GM19099 (cell line): ENCODE data around the gene SLC22A2.

Experiments used
- POLR2A ChIP-seq: IDR thresholded peaks from 3 replicates; pipeline ENCODE4 v1.6.1; 2011; ENCODE audit warnings: low read depth; ENCODE audit not compliant: insufficient read length; ENCODE audit errors: extremely low read depth

Gene SLC22A2

GRCh38 chr6:160258346-160259142 is at the start of gene SLC22A2:
Gene SLC22A2, minus strand, starts transcription at chr6:160258821. Its CDS starts 64 bp downstream, at chr6:160258757.
- TF ChIP-seq POLR2A = no peak

- no peak for TF ChIP-seq POLR2A
These were observed 47.5 kb upstream of the SLC22A2 start for GRCh38 chr6:160305926-160306713.

GRCh38 chr6:160303806-160304205 is 45.2 kb upstream of the SLC22A2 start:
- TF ChIP-seq POLR2A = no peak

- TF ChIP-seq POLR2A = no peak
These were observed 42.7 kb upstream of the SLC22A2 start for GRCh38 chr6:160301339-160301738.

- TF ChIP-seq POLR2A = no peak
These were observed 41.6 kb upstream of the SLC22A2 start for GRCh38 chr6:160300076-160300695.

GRCh38 chr6:160299559-160299958 is 40.9 kb upstream of the SLC22A2 start:
- TF ChIP-seq POLR2A = no peak

- no peak for TF ChIP-seq POLR2A
These were observed 39.5 kb upstream of the SLC22A2 start for GRCh38 chr6:160298121-160298520.

- TF ChIP-seq POLR2A = no peak
These were observed 38.7 kb upstream of the SLC22A2 start for GRCh38 chr6:160297310-160297709.

- no peak for TF ChIP-seq POLR2A
These were observed 35.2 kb upstream of the SLC22A2 start for GRCh38 chr6:160293844-160294243.

- no peak for TF ChIP-seq POLR2A
These were observed 27.0 kb upstream of the SLC22A2 start for GRCh38 chr6:160285541-160286105.

GRCh38 chr6:160284575-160284974 is 26.0 kb upstream of the SLC22A2 start:
- TF ChIP-seq POLR2A = no peak

GRCh38 chr6:160282444-160282843 is 23.8 kb upstream of the SLC22A2 start:
- TF ChIP-seq POLR2A = no peak

- TF ChIP-seq POLR2A = no peak
These were observed 21.2 kb upstream of the SLC22A2 start for GRCh38 chr6:160279850-160280249.

- TF ChIP-seq POLR2A = no peak
These were observed 20.2 kb upstream of the SLC22A2 start for GRCh38 chr6:160278786-160279310.

- TF ChIP-seq POLR2A = no peak
These were observed 19.7 kb upstream of the SLC22A2 start for GRCh38 chr6:160278311-160278710.
